ENCODE measurements around the gene MLLT3.

DNA sequence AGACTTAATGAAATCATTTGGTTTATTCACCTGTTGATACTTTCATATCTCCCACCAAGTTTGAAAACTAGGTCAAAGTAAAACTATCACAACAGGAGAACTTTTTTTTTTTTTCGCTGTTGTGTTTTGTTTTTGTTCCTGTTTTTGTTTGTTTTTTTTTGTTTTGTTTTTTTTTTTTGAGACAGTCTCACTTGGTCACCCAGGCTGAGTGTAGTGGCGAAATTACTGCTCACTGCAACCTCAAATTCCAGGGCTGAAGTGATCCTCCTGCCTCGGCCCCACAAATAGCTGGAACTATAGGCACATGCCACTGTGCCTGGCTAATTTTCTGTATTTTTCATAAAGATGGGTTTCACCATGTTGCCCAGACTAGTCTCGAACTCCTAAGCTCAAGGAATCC is 49.3 kb downstream of the MLLT3 start:
- TF ChIP-seq POLR2A (IDR thresholded peaks at IDR 0.05), result no peak
- no peak for TF ChIP-seq CTCF (IDR thresholded peaks at IDR 0.05)

Measured in uterus (tissue), 2 donors.